CD4-positive, alpha-beta T cell treated with Interleukin-4 for 1 hour (primary cell): ENCODE measurements around the gene KIF26B.

ENCODE experiments used
- DNase-seq, 2 donors: peaks; one replicate each; pipeline ENCODE4 v3.0.0-alpha.2; 2020 to 2022

The KIF26B gene

GRCh38 chr1:245583575-245584330, 429.0 kb downstream of the KIF26B start:
- DNase-seq = no peak

- DNase-seq = no peak
Measured at GRCh38 chr1:245585252-245585959, 430.6 kb downstream of the KIF26B start.

GRCh38 chr1:245587435-245588115, 432.8 kb downstream of the KIF26B start:
- no peak for DNase-seq

- no peak for DNase-seq
Measured at GRCh38 chr1:245588116-245588639, 433.4 kb downstream of the KIF26B start.

GRCh38 chr1:245589316-245589715, 434.5 kb downstream of the KIF26B start:
- no peak for DNase-seq

- no peak for DNase-seq
Measured at GRCh38 chr1:245589906-245590305, 435.1 kb downstream of the KIF26B start.

GRCh38 chr1:245590726-245591125, 435.9 kb downstream of the KIF26B start:
- DNase-seq = no peak

- DNase-seq = no peak
Measured at GRCh38 chr1:245591346-245592188, 436.8 kb downstream of the KIF26B start.

- DNase-seq = no peak
Measured at GRCh38 chr1:245592189-245592460, 437.3 kb downstream of the KIF26B start.

GRCh38 chr1:245598524-245599305, 443.9 kb downstream of the KIF26B start:
- DNase-seq = no peak

GRCh38 chr1:245599371-245600174, 444.8 kb downstream of the KIF26B start:
- DNase-seq = no peak

GRCh38 chr1:245600658-245601057, 445.9 kb downstream of the KIF26B start:
- DNase-seq = no peak

GRCh38 chr1:245603311-245603865, 448.6 kb downstream of the KIF26B start:
- no peak for DNase-seq

- no peak for DNase-seq
Measured at GRCh38 chr1:245604979-245605378, 450.2 kb downstream of the KIF26B start.

GRCh38 chr1:245605480-245606156, 450.8 kb downstream of the KIF26B start:
- DNase-seq = no peak

GRCh38 chr1:245606157-245606725, 451.5 kb downstream of the KIF26B start:
- no peak for DNase-seq

- no peak for DNase-seq
Measured at GRCh38 chr1:245608271-245608670, 453.5 kb downstream of the KIF26B start.

- DNase-seq = no peak
Measured at GRCh38 chr1:245609354-245610150, 454.8 kb downstream of the KIF26B start.

- DNase-seq = no peak
Measured at GRCh38 chr1:245611251-245611650, 456.5 kb downstream of the KIF26B start.
